ENCODE measurements around the gene CNTNAP1.
A peak's percentile ranks its signal among the peaks of the same experiment; 100 is the strongest.

The CNTNAP1 gene

DNA sequence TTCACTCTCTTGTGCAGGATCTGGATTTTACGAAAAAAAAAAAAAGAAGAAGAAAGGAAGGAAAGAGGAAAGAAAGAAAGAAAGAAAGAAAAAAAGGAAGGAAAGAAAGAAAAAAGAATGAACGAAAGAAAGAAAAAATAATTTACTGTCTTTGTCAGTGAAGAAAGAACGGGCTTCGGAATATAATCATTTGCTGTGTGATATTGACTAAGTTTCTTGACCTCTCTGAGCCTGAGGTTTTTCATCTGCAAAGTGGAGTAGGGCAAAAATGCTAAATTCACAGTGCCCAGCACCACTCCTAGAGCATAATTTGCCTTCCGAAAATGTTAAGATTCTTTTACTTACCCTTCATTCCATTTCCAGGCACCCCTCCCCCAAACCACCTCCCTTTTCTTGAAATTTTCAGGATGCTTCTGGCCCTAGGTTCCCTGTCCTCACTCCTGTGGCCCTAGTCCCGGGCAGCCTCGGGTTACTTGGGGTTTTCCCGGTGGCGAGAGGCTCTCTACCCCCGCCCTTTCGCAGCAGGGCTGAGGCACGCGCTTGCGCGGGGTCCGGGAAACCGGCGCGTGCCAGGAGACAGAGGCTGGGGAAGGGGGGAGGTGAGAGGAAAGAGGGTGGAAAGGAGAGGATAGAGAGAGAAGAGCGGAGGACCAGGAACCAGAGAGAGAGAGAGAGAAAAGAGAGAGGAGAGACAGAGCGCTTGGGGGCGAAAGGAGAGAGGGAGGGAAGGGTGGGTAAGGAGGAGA, at the start of gene CNTNAP1:
Gene CNTNAP1 (plus strand): TSS at position 556 of the 746 bp plus-strand sequence. CDS start 299 bp downstream, outside the sequence.
- Histone ChIP-seq H3K36me3 (replicated peaks; ENCODE audit: insufficient read depth, low read length) (no peaks in the 10 kb centered on the region), H3K4me1 (ENCODE audit: low read length) (peaks cover 18% of the 10 kb centered on the region), H3K4me2 (ENCODE audit: low read depth, low read length) (peak within 1 kb of the TSS; percentile 100), H3K27me3 (replicated peaks; ENCODE audit: insufficient read depth, low read length) (no peaks in the 10 kb centered on the region), H3K9ac (ENCODE audit: low read length) (peak within 1 kb of the TSS; percentile 70), H3K79me2 (ENCODE audit: low read length) (peaks cover 15% of the 10 kb centered on the region), H3K9me2 (replicated peaks; ENCODE audit: insufficient read depth, low read length) (no peaks in the 10 kb centered on the region), H3K27ac (ENCODE audit: low read length) (peak within 1 kb of the TSS; percentile 76), H3K4me3 (ENCODE audit: low read length) (peak within 1 kb of the TSS; percentile 95), H3F3A (ENCODE audit: insufficient read depth, low read length) (peaks cover 33% of the 10 kb centered on the region), H2AFZ (ENCODE audit: low read length) (peak within 1 kb of the TSS; percentile 93), H3K9me3 (replicated peaks; ENCODE audit: insufficient read depth, low read length) (no peaks in the 10 kb centered on the region), H4K20me1 (ENCODE audit: insufficient read depth, low read length) (no peaks in the 10 kb centered on the region)
- DNase-seq: peak; percentile 60
- TF ChIP-seq EZH2 (optimal IDR thresholded peaks at IDR 0.05; ENCODE audit: low read depth, low read length): no peak
- TF ChIP-seq, protein P1, sequence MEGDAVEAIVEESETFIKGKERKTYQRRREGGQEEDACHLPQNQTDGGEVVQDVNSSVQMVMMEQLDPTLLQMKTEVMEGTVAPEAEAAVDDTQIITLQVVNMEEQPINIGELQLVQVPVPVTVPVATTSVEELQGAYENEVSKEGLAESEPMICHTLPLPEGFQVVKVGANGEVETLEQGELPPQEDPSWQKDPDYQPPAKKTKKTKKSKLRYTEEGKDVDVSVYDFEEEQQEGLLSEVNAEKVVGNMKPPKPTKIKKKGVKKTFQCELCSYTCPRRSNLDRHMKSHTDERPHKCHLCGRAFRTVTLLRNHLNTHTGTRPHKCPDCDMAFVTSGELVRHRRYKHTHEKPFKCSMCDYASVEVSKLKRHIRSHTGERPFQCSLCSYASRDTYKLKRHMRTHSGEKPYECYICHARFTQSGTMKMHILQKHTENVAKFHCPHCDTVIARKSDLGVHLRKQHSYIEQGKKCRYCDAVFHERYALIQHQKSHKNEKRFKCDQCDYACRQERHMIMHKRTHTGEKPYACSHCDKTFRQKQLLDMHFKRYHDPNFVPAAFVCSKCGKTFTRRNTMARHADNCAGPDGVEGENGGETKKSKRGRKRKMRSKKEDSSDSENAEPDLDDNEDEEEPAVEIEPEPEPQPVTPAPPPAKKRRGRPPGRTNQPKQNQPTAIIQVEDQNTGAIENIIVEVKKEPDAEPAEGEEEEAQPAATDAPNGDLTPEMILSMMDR (IDR thresholded peaks at IDR 0.05; ENCODE audit: low read length): no peak
- no peak for TF ChIP-seq EZH2phosphoT487 (IDR thresholded peaks at IDR 0.05; ENCODE audit: low read length)

DNA sequence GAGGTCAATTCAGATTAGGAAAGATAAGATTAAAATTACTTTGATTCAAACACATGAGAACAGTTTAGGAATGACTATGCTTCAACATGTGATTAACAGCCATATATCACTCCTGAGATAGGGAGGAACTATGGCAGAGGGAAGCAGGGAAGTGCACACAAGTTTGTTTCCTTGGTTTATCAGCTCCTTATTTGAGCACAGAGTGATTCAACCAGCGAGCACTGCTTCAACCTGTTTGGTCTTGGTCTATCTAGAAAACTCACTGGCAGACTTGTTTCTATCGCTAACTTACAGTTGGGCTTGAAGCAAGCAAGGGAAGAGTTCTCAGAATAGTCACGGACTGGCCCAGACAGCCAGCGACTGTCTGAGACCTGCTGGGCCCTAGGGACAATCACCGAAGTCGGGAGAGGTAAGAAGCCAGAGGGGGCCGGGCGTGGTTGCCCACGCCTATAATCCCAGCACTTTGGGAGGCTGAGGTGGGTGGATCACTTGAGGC, 49.3 kb upstream of the CNTNAP1 start:
- Histone ChIP-seq H3K9me2 (replicated peaks; ENCODE audit: insufficient read depth, low read length) (no peaks in the 10 kb centered on the region), H3K79me2 (ENCODE audit: low read length) (no peaks in the 10 kb centered on the region), H3K4me3 (ENCODE audit: low read length) (no peak overlapping the region), H3K9me3 (replicated peaks; ENCODE audit: insufficient read depth, low read length) (no peaks in the 10 kb centered on the region), H4K20me1 (ENCODE audit: insufficient read depth, low read length) (no peaks in the 10 kb centered on the region), H3K27me3 (replicated peaks; ENCODE audit: insufficient read depth, low read length) (no peaks in the 10 kb centered on the region), H3K9ac (ENCODE audit: low read length) (no peak overlapping the region), H3F3A (ENCODE audit: insufficient read depth, low read length) (no peaks in the 10 kb centered on the region), H2AFZ (ENCODE audit: low read length) (no peak overlapping the region), H3K36me3 (replicated peaks; ENCODE audit: insufficient read depth, low read length) (no peaks in the 10 kb centered on the region), H3K4me1 (ENCODE audit: low read length) (no peaks in the 10 kb centered on the region), H3K4me2 (ENCODE audit: low read depth, low read length) (no peak overlapping the region), H3K27ac (ENCODE audit: low read length) (no peak overlapping the region)
- no peak for DNase-seq
- no peak for TF ChIP-seq EZH2phosphoT487 (IDR thresholded peaks at IDR 0.05; ENCODE audit: low read length)

DNA sequence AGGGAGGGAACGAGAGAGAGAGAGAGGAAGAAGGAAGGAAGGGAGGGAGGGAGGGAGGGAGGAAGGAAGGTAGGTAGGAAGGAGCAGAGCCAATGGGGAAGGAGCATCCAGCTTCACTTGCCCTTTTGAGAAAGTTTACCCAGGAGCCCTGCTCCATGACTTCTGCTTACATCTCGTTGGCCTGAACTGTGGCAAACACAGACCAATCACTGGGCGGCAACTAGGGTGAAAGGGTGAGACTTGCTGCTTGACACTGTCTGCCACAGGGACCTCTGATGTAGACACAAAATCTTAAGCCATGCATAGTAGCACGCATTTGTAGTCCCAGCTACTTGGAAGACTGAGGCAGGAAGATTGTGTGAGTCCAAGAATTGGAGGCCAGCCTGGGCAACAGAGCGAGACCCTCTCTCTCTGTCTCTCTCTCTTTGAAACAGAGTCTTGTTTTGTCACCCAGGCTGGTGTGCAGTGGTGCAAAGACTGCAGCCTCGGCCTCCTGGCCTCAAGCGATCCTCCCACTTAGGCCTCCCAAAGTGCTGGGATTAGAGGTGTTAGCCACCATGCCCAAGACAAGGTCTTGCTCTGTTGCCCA, 42.7 kb upstream of the CNTNAP1 start:
- H4K20me1 ChIP-seq (ENCODE audit: insufficient read depth, low read length): no peaks in the 10 kb centered on the region
- H3K36me3 ChIP-seq (replicated peaks; ENCODE audit: insufficient read depth, low read length): no peaks in the 10 kb centered on the region
- no peaks in the 10 kb centered on the region for H3K9me2 ChIP-seq (replicated peaks; ENCODE audit: insufficient read depth, low read length)
- H3K9me3 ChIP-seq (replicated peaks; ENCODE audit: insufficient read depth, low read length): no peaks in the 10 kb centered on the region
- no peak for DNase-seq
- H3K79me2 ChIP-seq (ENCODE audit: low read length): no peaks in the 10 kb centered on the region
- H3K4me3 ChIP-seq (ENCODE audit: low read length): no peak overlapping the region
- H3K4me2 ChIP-seq (ENCODE audit: low read depth, low read length): no peak overlapping the region
- TF ChIP-seq, protein P1 (IDR thresholded peaks at IDR 0.05; ENCODE audit: low read length): no peak
- TF ChIP-seq EZH2phosphoT487 (IDR thresholded peaks at IDR 0.05; ENCODE audit: low read length) (no peak), EZH2 (optimal IDR thresholded peaks at IDR 0.05; ENCODE audit: low read depth, low read length) (no peak)
- no peak overlapping the region for H3K9ac ChIP-seq (ENCODE audit: low read length)
- H3K4me1 ChIP-seq (ENCODE audit: low read length): 0 out of 2 replicates have a peak, but pooled peaks cover 5% of the 10 kb centered on the region
- H3K27me3 ChIP-seq (replicated peaks; ENCODE audit: insufficient read depth, low read length): no peaks in the 10 kb centered on the region
- H2AFZ ChIP-seq (ENCODE audit: low read length): no peak overlapping the region
- H3K27ac ChIP-seq (ENCODE audit: low read length): no peak overlapping the region
- H3F3A ChIP-seq (ENCODE audit: insufficient read depth, low read length): no peaks in the 10 kb centered on the region

Data from MM.1S (cell line).